ENCODE results near the gene ARID4B. TPM values are rescaled to one million over a fixed set of nuclear protein-coding genes. Genes with fewer than 3 reads are reported as not detected.
A peak's percentile ranks its signal among the peaks of the same experiment; 100 is the strongest.

The ARID4B gene
- total and polyA plus RNA-seq, 9 donors = 19.6 to 52.0 (median 40.6) TPM

- TF ChIP-seq CTCF (IDR thresholded peaks at IDR 0.05) (no peak), EP300 (IDR thresholded peaks at IDR 0.05) (no peak), POLR2A (IDR thresholded peaks at IDR 0.05) (no peak)
- Histone ChIP-seq H3K4me1 (ENCODE audit: insufficient read depth) (no peaks in the 10 kb centered on the region), H3K9me3 (no peaks in the 10 kb centered on the region), H3K27me3 (no peaks in the 10 kb centered on the region), H3K36me3 (no peaks in the 10 kb centered on the region), H3K4me3 (no peak overlapping the region), H3K27ac (no peak overlapping the region)
- no peak for DNase-seq
- intact Hi-C loops (cut with DNase I) = no loop called here
- 63 to 71% (median 69%) methylated on average over 7 of the region's 7 CpGs for WGBS, 3 donors
These were observed 151.5 kb downstream of the ARID4B start for GRCh38 chr1:235176486-235176885.

DNA sequence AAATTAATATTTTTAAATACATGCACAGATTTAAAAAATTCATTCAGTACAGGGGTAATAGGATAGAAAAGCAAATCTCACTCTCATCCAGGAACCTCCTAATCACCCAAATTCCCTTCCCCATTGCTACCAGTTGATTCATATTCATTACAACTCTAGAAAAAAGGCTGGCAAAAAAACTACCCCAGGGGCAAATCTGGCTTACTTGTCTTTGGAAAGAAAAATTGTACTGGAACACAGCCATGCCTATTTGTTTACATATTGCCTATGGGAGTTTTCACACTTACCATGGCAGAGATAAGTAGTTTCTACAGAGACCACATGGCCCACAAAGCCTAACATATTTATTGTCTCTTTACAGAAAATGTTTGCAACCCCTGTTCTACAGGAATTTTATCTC, 158.0 kb downstream of the ARID4B start:
- no peak overlapping the region for H3K27ac ChIP-seq
- no peaks in the 10 kb centered on the region for H3K36me3 ChIP-seq
- no peak for DNase-seq
- no peaks in the 10 kb centered on the region for H3K4me1 ChIP-seq (ENCODE audit: insufficient read depth)
- no peak overlapping the region for H3K4me3 ChIP-seq
- H3K9me3 ChIP-seq = no peaks in the 10 kb centered on the region
- intact Hi-C loops (cut with DNase I) = no loop called here
- TF ChIP-seq EP300 (IDR thresholded peaks at IDR 0.05) (no peak), CTCF (IDR thresholded peaks at IDR 0.05) (no peak), POLR2A (IDR thresholded peaks at IDR 0.05) (no peak)
- no peaks in the 10 kb centered on the region for H3K27me3 ChIP-seq

GRCh38 chr1:235168375-235168774, 159.6 kb downstream of the ARID4B start:
- WGBS, 3 donors = 95 to 99% (median 96%) methylated on average over 3 of the region's 3 CpGs
- Histone ChIP-seq H3K36me3 (no peaks in the 10 kb centered on the region), H3K27ac (no peak overlapping the region), H3K4me3 (no peak overlapping the region), H3K9me3 (no peaks in the 10 kb centered on the region), H3K27me3 (no peaks in the 10 kb centered on the region), H3K4me1 (ENCODE audit: insufficient read depth) (no peaks in the 10 kb centered on the region)
- TF ChIP-seq EP300 (IDR thresholded peaks at IDR 0.05) = no peak
- no peak for TF ChIP-seq CTCF (IDR thresholded peaks at IDR 0.05)
- no peak for TF ChIP-seq POLR2A (IDR thresholded peaks at IDR 0.05)
- DNase-seq = no peak
- intact Hi-C loops (cut with DNase I) = no loop called here

GRCh38 chr1:235161685-235162327, 166.2 kb downstream of the ARID4B start:
- intact Hi-C loops (cut with DNase I) = no loop called here
- no peak for TF ChIP-seq POLR2A (IDR thresholded peaks at IDR 0.05)
- no peaks in the 10 kb centered on the region for H3K27me3 ChIP-seq
- H3K4me3 ChIP-seq = peak overlapping the region; percentile 77
- peaks cover 5% of the 10 kb centered on the region for H3K4me1 ChIP-seq (ENCODE audit: insufficient read depth)
- no peaks in the 10 kb centered on the region for H3K36me3 ChIP-seq
- 54 to 59% (median 56%) methylated on average over 21 of the region's 21 CpGs for WGBS, 3 donors
- peak overlapping the region; percentile 59 to 72 for H3K27ac ChIP-seq
- no peak for DNase-seq
- H3K9me3 ChIP-seq = no peaks in the 10 kb centered on the region

GRCh38 chr1:235160957-235161684, 166.9 kb downstream of the ARID4B start, which contains the start of gene RBM34:
TSS of gene RBM34 (minus strand) at chr1:235161250. CDS start at chr1:235161226, 24 bp downstream.
- peak; percentile 93 to 96 (median 95) for DNase-seq
- Histone ChIP-seq H3K4me1 (ENCODE audit: insufficient read depth) (peaks cover 5% of the 10 kb centered on the region), H3K36me3 (no peaks in the 10 kb centered on the region), H3K9me3 (no peaks in the 10 kb centered on the region), H3K4me3 (peak within 1 kb of the TSS; percentile 77), H3K27me3 (no peaks in the 10 kb centered on the region), H3K27ac (peak within 1 kb of the TSS; percentile 59 to 72)
- peak; percentile 98 for TF ChIP-seq POLR2A (IDR thresholded peaks at IDR 0.05)
- peak in 2 of 3 donors; percentile 46 to 54 for TF ChIP-seq CTCF (IDR thresholded peaks at IDR 0.05)
- peak; percentile 8 for TF ChIP-seq EP300 (IDR thresholded peaks at IDR 0.05)
- 0 to 1% (median 1%) methylated on average over 52 of the region's 52 CpGs for WGBS, 3 donors
- intact Hi-C loops (cut with DNase I) = no loop called here
